Measurements from ENCODE around the gene SERTM2. TPM values are rescaled to one million over a fixed set of nuclear protein-coding genes. Genes with fewer than 3 reads are reported as not detected.

SERTM2 gene
- total and polyA plus RNA-seq, 2 of the 8 experiments (the other 6 are each of a cell fraction or from before 2014, with no cell fraction given) = 0.45 to 0.58 TPM

Other genes starting within 250 kb of the SERTM2 start
- 10.6 and 10.8 TPM in 2 replicates for gene CAPN6, start 241.2 kb upstream of the SERTM2 start, total RNA-seq (2021; fragmentation: NEBNext Ultra II Directional; extraction: Animal tissue kit (Norgen Biotek cat#: 25700))
- 4.5 and 5.3 TPM in 2 replicates for gene CAPN6, start 241.2 kb upstream of the SERTM2 start, polyA plus RNA-seq (2011; rRNA removed)
- gene DCX, start 99.5 kb upstream of the SERTM2 start, total RNA-seq (2021; fragmentation: NEBNext Ultra II Directional; extraction: Animal tissue kit (Norgen Biotek cat#: 25700)) = 2.4 and 3.3 TPM in 2 replicates
- gene DCX, start 99.5 kb upstream of the SERTM2 start, polyA plus RNA-seq (2011; rRNA removed) = 0.82 and 1.3 TPM in 2 replicates
- gene ALG13, start 169.5 kb downstream of the SERTM2 start, total RNA-seq (2021; fragmentation: NEBNext Ultra II Directional; extraction: Animal tissue kit (Norgen Biotek cat#: 25700)) = 34.6 and 44.3 TPM in 2 replicates
- 70.6 and 93.6 TPM in 2 replicates for gene ALG13, start 169.5 kb downstream of the SERTM2 start, polyA plus RNA-seq (2011; rRNA removed)